MM.1S (cell line): ENCODE measurements around the gene ATP8B4.

Experiments
- DNase-seq: peaks from one replicate; pipeline ENCODE4 v3.0.0-alpha.2; 2015
- H2AFZ ChIP-seq: fragments of 300-600 bp; sonication (generic); 2 replicates; pipeline ENCODE4 v1.6.0; 2016; ENCODE audit warnings: antibody characterized with exemption, low read length
- H3F3A ChIP-seq: fragments of 300-600 bp; sonication (generic); 2 replicates; pipeline ENCODE4 v1.6.1; 2016; ENCODE audit warnings: mild to moderate bottlenecking, antibody characterized with exemption, low read length, moderate library complexity, mixed read lengths; ENCODE audit not compliant: insufficient read depth
- H3K27ac ChIP-seq: fragments of 300-600 bp; sonication (generic); 2 replicates; pipeline ENCODE4 v1.5.1; 2016; ENCODE audit warnings: mild to moderate bottlenecking, low read length
- H3K27me3 ChIP-seq: fragments of 300-600 bp; sonication (generic); replicated peaks from 2 replicates; pipeline ENCODE4 v1.6.0; 2016; ENCODE audit warnings: low read length; ENCODE audit not compliant: insufficient read depth
- H3K36me3 ChIP-seq: fragments of 300-600 bp; sonication (generic); replicated peaks from 2 replicates; pipeline ENCODE4 v1.6.1; 2016; ENCODE audit warnings: mild to moderate bottlenecking, low read length, mixed read lengths; ENCODE audit not compliant: insufficient read depth
- H3K4me1 ChIP-seq: fragments of 300-600 bp; sonication (generic); 2 replicates; pipeline ENCODE4 v1.6.1; 2016; ENCODE audit warnings: low read length, mixed read lengths
- H3K4me2 ChIP-seq: fragments of 300-600 bp; sonication (generic); 2 replicates; pipeline ENCODE4 v1.6.0; 2016; ENCODE audit warnings: low read depth, low read length
- H3K4me3 ChIP-seq: fragments of 300-600 bp; sonication (generic); 2 replicates; pipeline ENCODE4 v1.5.1; 2016; ENCODE audit warnings: low read length, mixed read lengths
- H3K79me2 ChIP-seq: fragments of 300-600 bp; sonication (generic); 2 replicates; pipeline ENCODE4 v1.6.1; 2016; ENCODE audit warnings: mixed run types, low read length, mixed read lengths
- H3K9ac ChIP-seq: fragments of 300-600 bp; sonication (generic); 2 replicates; pipeline ENCODE4 v1.6.1; 2016; ENCODE audit warnings: low read length, mixed read lengths
- H3K9me2 ChIP-seq: fragments of 300-600 bp; sonication (generic); replicated peaks from 2 replicates; pipeline ENCODE4 v1.6.1; 2016; ENCODE audit warnings: mild to moderate bottlenecking, low read length, mixed read lengths; ENCODE audit not compliant: insufficient read depth
- H3K9me3 ChIP-seq: fragments of 300-600 bp; sonication (generic); replicated peaks from 2 replicates; pipeline ENCODE4 v1.6.1; 2016; ENCODE audit warnings: mild to moderate bottlenecking, low read length, mixed read lengths; ENCODE audit not compliant: insufficient read depth
- H4K20me1 ChIP-seq: fragments of 300-600 bp; sonication (generic); 2 replicates; pipeline ENCODE4 v1.6.1; 2016; ENCODE audit warnings: mild to moderate bottlenecking, low read length, moderate library complexity, mixed read lengths; ENCODE audit not compliant: insufficient read depth
- CTCF ChIP-seq: fragments of 300-600 bp; sonication (generic); IDR thresholded peaks from 2 replicates; pipeline ENCODE4 v1.5.1; 2016; ENCODE audit warnings: antibody characterized with exemption, low read length, mixed read lengths
- EZH2 ChIP-seq: fragments of 300-600 bp; sonication (generic); optimal IDR thresholded peaks from 2 replicates; pipeline ENCODE3; 2017; ENCODE audit warnings: low read depth, mild to moderate bottlenecking, antibody characterized with exemption, low read length, mixed read lengths
- EZH2phosphoT487 ChIP-seq: fragments of 300-600 bp; sonication (generic); IDR thresholded peaks from 2 replicates; pipeline ENCODE4 v1.6.1; 2018; ENCODE audit warnings: antibody characterized with exemption, low read length

Gene ATP8B4

GRCh38 chr15:49904296-49904695, 214.7 kb downstream of the ATP8B4 start:
- Histone ChIP-seq H3K9ac (no peak overlapping the region), H4K20me1 (no peaks in the 10 kb centered on the region), H3K9me2 (no peaks in the 10 kb centered on the region), H3K9me3 (no peaks in the 10 kb centered on the region), H3K36me3 (no peaks in the 10 kb centered on the region), H3K79me2 (no peaks in the 10 kb centered on the region), H3K4me3 (no peak overlapping the region), H3F3A (no peaks in the 10 kb centered on the region), H2AFZ (no peak overlapping the region), H3K27ac (no peak overlapping the region), H3K4me2 (no peak overlapping the region), H3K27me3 (no peaks in the 10 kb centered on the region), H3K4me1 (no peaks in the 10 kb centered on the region)
- DNase-seq = no peak
- TF ChIP-seq EZH2phosphoT487 (no peak), EZH2 (no peak), CTCF (no peak)

DNA sequence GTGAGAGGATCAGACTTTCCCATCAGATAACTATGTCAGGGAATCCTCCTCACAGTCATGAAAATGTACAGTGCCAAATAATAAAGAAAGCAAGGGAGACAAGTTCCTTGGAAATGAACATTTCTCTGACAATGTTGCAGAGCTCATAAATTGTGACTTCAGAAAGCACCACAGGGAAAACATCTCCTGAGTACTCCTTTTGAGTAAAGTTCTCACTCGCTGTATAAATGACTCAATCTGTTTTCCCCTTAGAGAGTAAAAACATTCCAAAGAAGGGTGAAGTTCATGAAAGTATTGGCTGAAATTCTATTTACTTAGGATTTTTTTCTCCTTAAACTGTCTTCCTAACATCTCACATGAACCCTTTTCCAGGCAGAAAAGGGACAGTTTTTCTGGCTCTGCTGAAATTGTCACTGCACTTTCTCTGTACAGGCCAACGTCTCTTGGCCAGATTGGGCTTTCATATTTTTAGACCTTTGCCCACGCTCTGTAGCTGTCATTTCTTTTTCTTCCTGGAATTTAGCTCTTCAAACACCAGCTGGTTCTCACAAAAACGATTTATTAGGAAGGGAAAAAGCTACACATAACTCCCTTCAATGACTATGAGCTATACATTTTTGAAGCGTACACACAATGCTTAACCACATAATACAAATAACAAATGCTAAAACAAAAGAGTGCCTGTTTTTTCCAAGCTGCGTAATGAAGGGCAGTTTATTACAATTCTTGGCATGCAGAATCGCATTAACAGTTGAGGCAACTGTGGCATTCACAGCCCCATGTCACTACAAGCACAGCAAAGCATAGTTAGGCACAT, 216.1 kb downstream of the ATP8B4 start:
- no peaks in the 10 kb centered on the region for H3K27me3 ChIP-seq
- H3K4me3 ChIP-seq = no peak overlapping the region
- DNase-seq = no peak
- H3K36me3 ChIP-seq = no peaks in the 10 kb centered on the region
- no peaks in the 10 kb centered on the region for H3K9me3 ChIP-seq
- H3K4me1 ChIP-seq = no peaks in the 10 kb centered on the region
- H3K4me2 ChIP-seq = no peak overlapping the region
- H3K27ac ChIP-seq = no peak overlapping the region
- H2AFZ ChIP-seq = no peak overlapping the region
- H3K79me2 ChIP-seq = no peaks in the 10 kb centered on the region
- no peaks in the 10 kb centered on the region for H3K9me2 ChIP-seq
- H3F3A ChIP-seq = no peaks in the 10 kb centered on the region
- no peak for TF ChIP-seq EZH2phosphoT487
- TF ChIP-seq CTCF = no peak
- TF ChIP-seq EZH2 = no peak
- no peak overlapping the region for H3K9ac ChIP-seq
- H4K20me1 ChIP-seq = no peaks in the 10 kb centered on the region

- H4K20me1 ChIP-seq = no peaks in the 10 kb centered on the region
- H3K27me3 ChIP-seq = no peaks in the 10 kb centered on the region
- H3K4me3 ChIP-seq = no peak overlapping the region
- TF ChIP-seq EZH2phosphoT487 = no peak
- TF ChIP-seq EZH2 = no peak
- no peak; the same call in 1 of the 2 replicates for TF ChIP-seq CTCF
- no peak overlapping the region for H3K27ac ChIP-seq
- no peaks in the 10 kb centered on the region for H3K9me2 ChIP-seq
- no peaks in the 10 kb centered on the region for H3K4me1 ChIP-seq
- no peak overlapping the region for H3K4me2 ChIP-seq
- H3K9ac ChIP-seq = no peak overlapping the region
- no peaks in the 10 kb centered on the region for H3K36me3 ChIP-seq
- no peak overlapping the region for H2AFZ ChIP-seq
- DNase-seq = peak; percentile 11
- no peaks in the 10 kb centered on the region for H3F3A ChIP-seq
- no peaks in the 10 kb centered on the region for H3K9me3 ChIP-seq
- H3K79me2 ChIP-seq = no peaks in the 10 kb centered on the region
These were observed 216.9 kb downstream of the ATP8B4 start for GRCh38 chr15:49901996-49902684.
